Measurements from ENCODE around the gene COL7A1.

The COL7A1 gene

DNA sequence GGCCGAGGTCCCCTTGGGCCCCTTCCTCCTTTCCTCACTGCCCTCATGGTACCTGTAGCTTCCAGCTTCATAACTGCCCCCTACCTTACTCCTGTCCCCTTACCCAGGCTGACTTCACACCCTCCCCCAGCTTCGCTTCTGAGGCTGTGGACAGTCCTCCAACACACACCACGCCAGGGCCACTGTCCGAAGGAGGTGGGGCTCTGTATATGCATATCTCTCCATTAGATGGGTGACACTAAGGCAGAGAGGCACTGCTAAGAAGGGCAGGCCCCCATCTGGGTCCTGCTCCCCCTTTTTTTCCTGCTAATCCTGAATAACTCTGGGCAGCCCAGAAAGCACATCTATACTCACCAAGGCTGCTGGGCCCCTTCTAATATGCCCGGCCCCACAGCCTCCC is 1.0 kb upstream of the COL7A1 start:
- TF ChIP-seq TEAD4 (IDR thresholded peaks at IDR 0.05) (no peak), TCF12 (IDR thresholded peaks at IDR 0.05; ENCODE audit: low read depth) (no peak), EP300 (IDR thresholded peaks at IDR 0.05; ENCODE audit: borderline replicate concordance) (no peak), EGR1 (IDR thresholded peaks at IDR 0.05) (no peak)
- TF ChIP-seq, protein P1, sequence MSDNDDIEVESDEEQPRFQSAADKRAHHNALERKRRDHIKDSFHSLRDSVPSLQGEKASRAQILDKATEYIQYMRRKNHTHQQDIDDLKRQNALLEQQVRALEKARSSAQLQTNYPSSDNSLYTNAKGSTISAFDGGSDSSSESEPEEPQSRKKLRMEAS (IDR thresholded peaks at IDR 0.05) = no peak

DNA sequence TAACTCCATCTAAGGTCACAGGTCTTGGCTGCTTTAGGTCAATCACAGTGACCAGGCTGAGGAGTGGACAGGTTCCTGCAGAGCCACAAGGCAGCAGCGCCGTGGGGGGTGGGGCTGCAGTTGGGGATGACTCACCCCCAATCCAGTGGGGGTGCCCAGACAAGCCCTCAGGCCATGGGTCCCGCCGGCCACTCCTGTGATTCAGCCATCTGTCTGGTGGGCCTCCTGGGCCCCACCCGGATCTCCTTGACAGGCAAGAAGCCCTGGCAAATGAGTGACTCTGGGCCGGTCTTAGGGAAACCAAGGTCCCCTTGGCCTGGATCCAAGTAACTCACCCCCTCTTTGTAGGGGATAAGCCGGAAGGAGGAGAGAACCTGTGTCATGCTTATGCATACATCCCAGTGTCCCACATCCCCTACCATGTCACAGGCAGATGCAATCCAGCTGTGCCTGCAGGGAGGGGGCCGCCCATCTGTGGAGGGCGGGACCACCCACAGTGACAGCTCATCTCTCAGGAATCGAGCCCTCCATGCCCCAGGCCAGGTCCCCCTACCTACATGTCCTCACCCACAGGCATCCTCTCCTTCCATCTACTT is 495 bp upstream of the COL7A1 start:
- TF ChIP-seq, protein P1 (IDR thresholded peaks at IDR 0.05) = no peak
- TF ChIP-seq NFIC (IDR thresholded peaks at IDR 0.05) (peak; percentile 73), EP300 (IDR thresholded peaks at IDR 0.05; ENCODE audit: borderline replicate concordance) (peak; percentile 64; the same call in 1 of the 2 replicates)

DNA sequence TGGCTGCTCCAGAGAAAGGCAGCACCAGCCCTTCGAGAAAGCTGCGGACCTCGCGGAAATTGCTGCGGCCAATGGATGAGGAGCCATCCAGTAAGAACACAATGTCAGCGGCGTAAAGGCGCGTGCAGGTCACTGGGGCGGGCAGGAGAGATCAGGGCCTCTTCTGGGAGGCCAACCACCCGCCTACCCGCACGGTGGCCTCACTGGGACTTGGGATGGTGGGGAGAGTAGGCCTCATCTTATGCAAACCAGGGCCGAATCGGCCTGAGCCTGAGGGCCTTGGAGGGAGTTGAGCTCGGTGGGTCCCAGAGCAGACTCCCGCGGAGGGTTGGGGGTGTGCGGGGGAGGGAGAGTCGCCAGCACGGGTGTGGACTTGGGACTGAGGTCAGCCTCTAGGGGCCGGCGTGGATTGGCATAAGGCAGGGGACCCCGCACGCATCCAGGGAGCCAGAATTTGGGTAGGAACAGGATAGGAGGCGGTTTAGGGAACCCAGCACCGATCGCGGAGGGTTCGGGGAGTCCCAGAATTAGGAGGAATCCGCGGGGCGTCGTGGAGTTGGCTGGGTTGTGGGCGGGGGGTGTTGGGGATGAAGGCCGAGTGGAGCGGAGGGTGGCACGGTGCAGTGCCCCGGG is 596 bp downstream of the COL7A1 start:
- TF ChIP-seq, protein P1 (IDR thresholded peaks at IDR 0.05) = no peak
- no peak for TF ChIP-seq CREB1 (IDR thresholded peaks at IDR 0.05; ENCODE audit: low read depth)
- TF ChIP-seq YY1 (IDR thresholded peaks at IDR 0.05; ENCODE audit: low read depth) = no peak
- no peak for TF ChIP-seq RAD21 (IDR thresholded peaks at IDR 0.05; ENCODE audit: low read depth)
- TF ChIP-seq TCF12 (IDR thresholded peaks at IDR 0.05; ENCODE audit: low read depth) = no peak
- no peak for TF ChIP-seq CEBPB (IDR thresholded peaks at IDR 0.05)
- TF ChIP-seq NFIC (IDR thresholded peaks at IDR 0.05) = no peak
- no peak for TF ChIP-seq EGR1 (IDR thresholded peaks at IDR 0.05)
- TF ChIP-seq, protein P2, sequence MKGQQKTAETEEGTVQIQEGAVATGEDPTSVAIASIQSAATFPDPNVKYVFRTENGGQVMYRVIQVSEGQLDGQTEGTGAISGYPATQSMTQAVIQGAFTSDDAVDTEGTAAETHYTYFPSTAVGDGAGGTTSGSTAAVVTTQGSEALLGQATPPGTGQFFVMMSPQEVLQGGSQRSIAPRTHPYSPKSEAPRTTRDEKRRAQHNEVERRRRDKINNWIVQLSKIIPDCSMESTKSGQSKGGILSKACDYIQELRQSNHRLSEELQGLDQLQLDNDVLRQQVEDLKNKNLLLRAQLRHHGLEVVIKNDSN (IDR thresholded peaks at IDR 0.05) = no peak

DNA sequence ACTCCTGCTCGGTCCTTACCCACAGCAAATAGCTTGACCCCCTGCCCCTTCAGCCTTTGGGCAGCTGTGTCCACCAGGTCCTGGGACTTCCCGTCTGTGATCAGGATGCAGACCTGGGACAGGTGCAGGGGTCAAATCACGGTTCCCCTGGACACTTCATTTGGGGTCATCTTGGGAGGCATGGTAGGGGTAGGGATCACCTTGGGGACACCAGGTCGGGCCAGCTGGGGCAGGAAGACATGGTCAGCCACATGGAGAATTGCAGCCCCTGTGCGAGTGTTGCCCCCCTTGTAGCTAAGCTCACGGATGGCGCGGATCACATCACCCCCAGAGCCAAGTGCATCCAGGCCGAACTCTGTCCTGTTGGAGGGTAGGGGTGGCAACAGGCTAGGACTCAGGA is 1.8 kb downstream of the COL7A1 start:
- no peak for TF ChIP-seq TEAD4 (IDR thresholded peaks at IDR 0.05)
- no peak for TF ChIP-seq TCF12 (IDR thresholded peaks at IDR 0.05; ENCODE audit: low read depth)
- TF ChIP-seq CREB1 (IDR thresholded peaks at IDR 0.05; ENCODE audit: low read depth) = no peak
- TF ChIP-seq, protein P1 (IDR thresholded peaks at IDR 0.05) = no peak
- no peak for TF ChIP-seq EP300 (IDR thresholded peaks at IDR 0.05; ENCODE audit: borderline replicate concordance)
- no peak for TF ChIP-seq NFIC (IDR thresholded peaks at IDR 0.05)
- no peak for TF ChIP-seq EGR1 (IDR thresholded peaks at IDR 0.05)
- no peak for TF ChIP-seq ZBTB7A (IDR thresholded peaks at IDR 0.05; ENCODE audit: low read depth)
- TF ChIP-seq TAF1 (IDR thresholded peaks at IDR 0.05; ENCODE audit: low read depth) = no peak

DNA sequence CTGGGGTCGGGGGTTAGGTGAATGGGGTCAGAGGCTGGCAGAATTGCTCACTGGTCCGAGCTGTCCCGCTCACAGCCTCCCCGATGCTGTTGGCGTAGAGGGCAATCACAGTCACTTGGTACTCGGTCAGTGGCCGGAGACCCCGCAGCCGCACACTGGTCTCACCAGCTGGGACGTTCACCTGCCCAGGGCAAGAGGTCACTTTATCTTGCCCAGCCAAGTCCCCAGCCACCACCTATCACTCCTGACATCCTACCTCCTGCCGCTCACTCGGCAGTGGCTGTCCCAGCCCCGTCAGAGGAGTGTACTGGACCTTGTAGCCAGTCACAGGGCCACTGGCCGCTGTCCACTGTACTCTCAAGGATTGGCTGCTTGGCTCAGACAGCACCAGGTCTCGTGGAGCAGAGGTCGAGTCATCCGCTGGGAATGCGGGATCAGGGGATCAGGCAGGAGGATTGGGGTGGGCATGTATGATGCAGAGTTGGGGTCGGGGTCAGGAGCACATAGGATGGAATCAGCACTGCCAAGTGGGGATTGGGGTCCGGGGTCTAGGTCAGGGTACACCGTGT is 2.5 kb downstream of the COL7A1 start:
- no peak for TF ChIP-seq ZBTB7A (IDR thresholded peaks at IDR 0.05; ENCODE audit: low read depth)
- TF ChIP-seq FOXM1 (IDR thresholded peaks at IDR 0.05; ENCODE audit: borderline replicate concordance, low read depth) = no peak
- TF ChIP-seq YY1 (IDR thresholded peaks at IDR 0.05; ENCODE audit: low read depth) = no peak
- no peak for TF ChIP-seq EGR1 (IDR thresholded peaks at IDR 0.05)
- TF ChIP-seq, protein P3, sequence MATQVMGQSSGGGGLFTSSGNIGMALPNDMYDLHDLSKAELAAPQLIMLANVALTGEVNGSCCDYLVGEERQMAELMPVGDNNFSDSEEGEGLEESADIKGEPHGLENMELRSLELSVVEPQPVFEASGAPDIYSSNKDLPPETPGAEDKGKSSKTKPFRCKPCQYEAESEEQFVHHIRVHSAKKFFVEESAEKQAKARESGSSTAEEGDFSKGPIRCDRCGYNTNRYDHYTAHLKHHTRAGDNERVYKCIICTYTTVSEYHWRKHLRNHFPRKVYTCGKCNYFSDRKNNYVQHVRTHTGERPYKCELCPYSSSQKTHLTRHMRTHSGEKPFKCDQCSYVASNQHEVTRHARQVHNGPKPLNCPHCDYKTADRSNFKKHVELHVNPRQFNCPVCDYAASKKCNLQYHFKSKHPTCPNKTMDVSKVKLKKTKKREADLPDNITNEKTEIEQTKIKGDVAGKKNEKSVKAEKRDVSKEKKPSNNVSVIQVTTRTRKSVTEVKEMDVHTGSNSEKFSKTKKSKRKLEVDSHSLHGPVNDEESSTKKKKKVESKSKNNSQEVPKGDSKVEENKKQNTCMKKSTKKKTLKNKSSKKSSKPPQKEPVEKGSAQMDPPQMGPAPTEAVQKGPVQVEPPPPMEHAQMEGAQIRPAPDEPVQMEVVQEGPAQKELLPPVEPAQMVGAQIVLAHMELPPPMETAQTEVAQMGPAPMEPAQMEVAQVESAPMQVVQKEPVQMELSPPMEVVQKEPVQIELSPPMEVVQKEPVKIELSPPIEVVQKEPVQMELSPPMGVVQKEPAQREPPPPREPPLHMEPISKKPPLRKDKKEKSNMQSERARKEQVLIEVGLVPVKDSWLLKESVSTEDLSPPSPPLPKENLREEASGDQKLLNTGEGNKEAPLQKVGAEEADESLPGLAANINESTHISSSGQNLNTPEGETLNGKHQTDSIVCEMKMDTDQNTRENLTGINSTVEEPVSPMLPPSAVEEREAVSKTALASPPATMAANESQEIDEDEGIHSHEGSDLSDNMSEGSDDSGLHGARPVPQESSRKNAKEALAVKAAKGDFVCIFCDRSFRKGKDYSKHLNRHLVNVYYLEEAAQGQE (IDR thresholded peaks at IDR 0.05; ENCODE audit: low read depth) = peak; percentile 32; the same call in 1 of the 2 replicates
- no peak for TF ChIP-seq CREB1 (IDR thresholded peaks at IDR 0.05; ENCODE audit: low read depth)
- TF ChIP-seq TAF1 (IDR thresholded peaks at IDR 0.05; ENCODE audit: low read depth) = no peak

DNA sequence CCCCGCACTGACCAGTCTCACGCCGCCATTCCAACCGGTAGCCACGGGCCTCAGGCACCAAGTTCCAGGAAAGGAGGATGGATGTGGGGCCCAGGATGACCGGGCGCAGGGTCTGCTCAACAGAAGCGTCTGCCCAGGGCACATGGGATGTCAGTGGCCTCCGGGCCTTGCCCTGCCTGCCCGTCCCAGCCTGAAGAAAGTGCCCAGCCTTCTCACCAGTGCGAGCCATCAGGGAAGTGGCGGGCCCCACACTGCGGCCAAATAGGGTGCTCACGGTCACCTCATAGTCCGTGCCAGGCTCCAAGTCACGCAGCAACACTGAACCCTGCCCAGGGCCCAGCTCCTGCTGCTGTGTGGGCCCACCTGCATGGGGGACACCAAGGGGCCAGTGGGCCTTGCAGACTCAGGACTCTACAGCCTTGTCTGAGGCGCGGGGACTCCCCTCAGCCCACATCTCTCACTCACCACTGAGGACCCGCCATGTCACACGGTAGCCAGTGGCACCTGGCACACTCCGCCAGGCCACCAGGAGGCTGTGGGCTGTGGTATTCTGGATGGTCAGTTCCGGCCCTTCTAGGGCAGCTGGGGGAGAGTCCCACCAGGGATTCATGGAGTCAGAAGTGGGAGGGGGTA is 3.1 kb downstream of the COL7A1 start:
- TF ChIP-seq, protein P2 (IDR thresholded peaks at IDR 0.05) = no peak
- TF ChIP-seq TEAD4 (IDR thresholded peaks at IDR 0.05) (no peak), EP300 (IDR thresholded peaks at IDR 0.05; ENCODE audit: borderline replicate concordance) (no peak), TCF12 (IDR thresholded peaks at IDR 0.05; ENCODE audit: low read depth) (no peak), CEBPB (IDR thresholded peaks at IDR 0.05) (no peak), YY1 (IDR thresholded peaks at IDR 0.05; ENCODE audit: low read depth) (no peak), FOXM1 (IDR thresholded peaks at IDR 0.05; ENCODE audit: borderline replicate concordance, low read depth) (no peak), EGR1 (IDR thresholded peaks at IDR 0.05) (no peak), TAF1 (IDR thresholded peaks at IDR 0.05; ENCODE audit: low read depth) (no peak), NFIC (IDR thresholded peaks at IDR 0.05) (no peak), CREB1 (IDR thresholded peaks at IDR 0.05; ENCODE audit: low read depth) (no peak)

DNA sequence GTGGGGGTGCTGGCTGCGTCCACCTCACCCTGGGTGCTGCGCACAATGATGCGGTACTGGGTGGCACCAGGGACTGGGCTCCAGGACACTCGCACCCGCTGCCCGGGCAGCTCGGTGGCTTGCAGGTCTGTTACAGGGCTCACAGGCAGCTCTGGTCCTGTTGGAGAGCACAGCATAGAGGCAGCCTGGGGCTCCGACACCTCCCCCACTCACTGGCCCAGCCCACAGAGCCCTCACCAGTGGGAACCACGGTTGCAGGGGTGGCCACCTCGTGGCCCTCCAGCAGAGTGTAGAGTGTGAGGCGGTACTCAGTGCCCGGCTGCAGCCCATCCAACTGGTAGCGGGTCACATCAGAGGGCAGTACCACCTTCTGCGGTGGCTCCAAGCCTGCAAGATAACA is 3.7 kb downstream of the COL7A1 start:
- TF ChIP-seq YY1 (IDR thresholded peaks at IDR 0.05; ENCODE audit: low read depth) (no peak), CREB1 (IDR thresholded peaks at IDR 0.05; ENCODE audit: low read depth) (no peak), TAF1 (IDR thresholded peaks at IDR 0.05; ENCODE audit: low read depth) (no peak), ZBTB7A (IDR thresholded peaks at IDR 0.05; ENCODE audit: low read depth) (no peak), NFIC (IDR thresholded peaks at IDR 0.05) (no peak), FOXM1 (IDR thresholded peaks at IDR 0.05; ENCODE audit: borderline replicate concordance, low read depth) (no peak), TCF12 (IDR thresholded peaks at IDR 0.05; ENCODE audit: low read depth) (no peak), EGR1 (IDR thresholded peaks at IDR 0.05) (no peak), TEAD4 (IDR thresholded peaks at IDR 0.05) (no peak), EP300 (IDR thresholded peaks at IDR 0.05; ENCODE audit: borderline replicate concordance) (no peak), CEBPB (IDR thresholded peaks at IDR 0.05) (no peak), RAD21 (IDR thresholded peaks at IDR 0.05; ENCODE audit: low read depth) (no peak)
- TF ChIP-seq, protein P1 (IDR thresholded peaks at IDR 0.05) = no peak
- TF ChIP-seq, protein P2 (IDR thresholded peaks at IDR 0.05) = no peak
- TF ChIP-seq, protein P3 (IDR thresholded peaks at IDR 0.05; ENCODE audit: low read depth) = no peak
